Right cardiac atrium (tissue), 5 donors: ENCODE measurements around the gene WDR3. TPM values are rescaled to one million over a fixed set of nuclear protein-coding genes. Genes with fewer than 3 reads are reported as not detected.

Experiments
- ATAC-seq, 2 donors: fragments of 200-7000 bp; cut with Tn5 transposase; one replicate each; pipeline versions ENCODE4 v1.8.0 to v1.9.1; 2020; ENCODE audit warnings: moderate library complexity in 2 of 2, mild to moderate bottlenecking in 1 of 2
- DNase-seq, 3 donors: peaks; one replicate each; pipeline ENCODE4 v3.0.0-alpha.2; 2020
- H3K27ac ChIP-seq: one replicate; pipeline ENCODE4 v1.5.1; 2013; ENCODE audit warnings: mild to moderate bottlenecking, low read length, control low read depth, moderate library complexity
- H3K27me3 ChIP-seq: one replicate; pipeline ENCODE4 v1.6.1; 2013; ENCODE audit not compliant: control insufficient read depth, insufficient read depth
- H3K4me1 ChIP-seq: one replicate; pipeline ENCODE4 v1.6.1; 2013; ENCODE audit warnings: low read length; ENCODE audit not compliant: control insufficient read depth, insufficient read depth
- H3K4me3 ChIP-seq: one replicate; pipeline ENCODE4 v1.5.1; 2013; ENCODE audit warnings: low read length, control low read depth
- H3K9me3 ChIP-seq: one replicate; pipeline ENCODE4 v1.6.1; 2013; ENCODE audit warnings: low read length; ENCODE audit not compliant: control insufficient read depth
- WGBS: extraction: QIAGEN DNeasy Blood & Tissue Kit; methylation state at CpG from one replicate; pipeline ENCODE4 v1.1.7; 2013; 5-methylcytosine and 5-hydroxymethylcytosine counted together
- intact Hi-C, 4 donors: fragments of 100-400 bp; cut with DNase I; formaldehyde crosslinking; loops; one replicate each; pipeline versions ENCODE4 v1.11.0 to v1.14.0; 2022 to 2023
- long read RNA-seq, 4 donors: library from polyadenylated mRNA; unstranded; transcript quantifications; one replicate each; pipeline ENCODE4 v2.0.0, GENCODE V29; 2020 to 2021
- polyA plus RNA-seq: library from polyadenylated mRNA; stranded (reverse); fragments of 200-250 nt; gene quantifications from one replicate; pipeline ENCODE4 v1.2.3, GENCODE V29; 2013
- total RNA-seq, 4 donors: library from RNA; stranded (reverse); fragmentation: NEBNext Ultra II Directional; extraction: Animal tissue kit (Norgen Biotek cat#: 25700); gene quantifications; one replicate each; pipeline ENCODE4 v1.2.1, GENCODE V29; 2021
- donor health status: healthy with polysubstance abuse.
- donor health status: DM: no; HTN: yes; CAD: no.
- donor health status: DM: no; HTN: no; CAD: no.
- donor health status: DM: no; HTN: yes; CAD: no; lungs with severe emphysema.
- donor health status: DM: yes; HTN: yes; CAD: no.

The WDR3 gene
- total RNA-seq (10 to 100 TPM; 12.4 to 15.5 (median 13.6) TPM), polyA plus RNA-seq (2.9 TPM)
- long read RNA-seq, donor 1, full-length matches to known transcripts, result 21 of 29 reads
- long read RNA-seq, donor 1, partial matches to known transcripts, result 5 of 29 reads
- long read RNA-seq, donor 1, other reads (novel, unspliced or antisense), result 3 of 29 reads
- long read RNA-seq, donor 2, full-length matches to known transcripts, result 11 of 13 reads
- long read RNA-seq, donor 2, partial matches to known transcripts, result 1 of 13 reads
- long read RNA-seq, donor 2, other reads (novel, unspliced or antisense), result 1 of 13 reads
- long read RNA-seq, donor 3, full-length matches to known transcripts, result 44 of 66 reads
- long read RNA-seq, donor 3, partial matches to known transcripts, result 9 of 66 reads
- long read RNA-seq, donor 3, other reads (novel, unspliced or antisense), result 13 of 66 reads
- long read RNA-seq, donor 4, full-length matches to known transcripts, result 12 of 16 reads
- long read RNA-seq, donor 4, partial matches to known transcripts, result 0 of 16 reads
- long read RNA-seq, donor 4, other reads (novel, unspliced or antisense), result 4 of 16 reads

DNA sequence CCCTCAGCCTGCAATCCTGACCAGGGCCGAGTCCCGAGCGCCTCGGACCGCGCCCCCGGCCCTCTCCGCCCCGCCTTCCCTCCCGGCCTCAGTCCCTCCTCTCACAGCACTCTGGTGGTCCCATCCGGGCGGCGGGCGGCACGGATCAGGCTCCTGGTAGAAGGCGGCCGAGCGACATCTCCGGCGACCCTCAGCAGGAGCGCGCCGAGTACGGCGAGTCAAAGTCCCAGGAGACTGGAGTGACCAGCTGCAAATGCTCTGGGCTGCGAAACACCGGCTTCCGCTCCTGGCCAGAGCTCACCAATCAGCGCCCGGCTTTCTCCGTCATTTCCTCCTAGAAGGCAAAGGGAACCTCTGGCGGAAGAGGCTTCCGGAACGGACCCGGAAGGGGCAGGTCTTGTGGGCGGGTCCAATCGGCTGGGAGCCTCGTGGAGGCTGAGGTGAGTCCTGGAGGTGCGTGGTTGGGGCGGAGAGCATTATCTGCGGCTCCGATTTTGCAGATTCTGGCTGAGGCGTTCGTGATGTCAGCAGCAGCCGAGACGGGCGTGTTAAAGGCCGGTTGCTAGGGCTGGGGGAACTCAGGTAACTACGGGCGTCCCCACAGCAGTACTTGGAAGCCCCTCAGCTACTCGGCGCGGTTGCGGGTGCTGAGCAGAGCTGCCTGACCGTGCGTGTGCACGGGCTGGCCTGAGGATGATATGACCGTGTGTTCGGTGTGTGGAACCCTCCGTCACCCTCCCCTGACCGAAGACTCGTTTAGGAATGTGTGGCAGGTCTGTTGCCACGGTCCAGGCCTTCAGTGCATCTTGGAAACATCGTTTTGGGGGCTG is at the start of gene WDR3, which contains the start of gene GDAP2:
TSS of gene WDR3 (plus strand) at position 397 of the 830 bp plus-strand sequence. CDS start 3,581 bp downstream, outside the sequence.
TSS of gene GDAP2 (minus strand) at position 279 of the 830 bp plus-strand sequence. CDS start 9,264 bp downstream, outside the sequence.
- Histone ChIP-seq H3K4me1 (no peaks in the 10 kb centered on the region), H3K27me3 (no peaks in the 10 kb centered on the region), H3K9me3 (no peaks in the 10 kb centered on the region), H3K4me3 (peak within 1 kb of the TSS; percentile 84), H3K27ac (peak within 1 kb of the TSS; percentile 82)
- peak; percentile 97 to 98 (median 98) for DNase-seq
- ATAC-seq, result peak; percentile 99
- WGBS, result under 1% methylated on average over 64 of the region's 64 CpGs
- intact Hi-C loops, result no loop called here

DNA sequence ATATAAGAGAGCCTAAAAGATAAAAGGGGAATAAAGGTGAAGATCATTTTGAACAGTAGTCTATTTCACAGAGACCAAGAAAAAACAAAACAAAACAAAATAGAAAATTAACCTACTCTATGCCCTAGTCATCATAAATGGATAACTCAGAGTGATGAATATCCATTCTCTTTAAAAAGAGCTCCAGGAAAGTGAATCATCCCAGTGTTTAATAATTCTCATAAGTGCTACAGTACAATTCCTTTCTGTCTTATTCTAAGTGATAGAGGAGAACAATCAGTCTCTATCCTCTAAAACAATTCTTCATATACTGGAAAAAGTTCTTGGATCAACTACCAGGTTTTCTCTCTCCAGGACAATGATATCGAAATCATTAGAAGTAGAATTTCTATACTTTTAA is 45.9 kb upstream of the WDR3 start:
- no peaks in the 10 kb centered on the region for H3K9me3 ChIP-seq
- H3K27ac ChIP-seq, result no peak overlapping the region
- no peaks in the 10 kb centered on the region for H3K4me1 ChIP-seq
- no peak overlapping the region for H3K4me3 ChIP-seq
- no peak for ATAC-seq
- 97% methylated on average over 1 of the region's 1 CpG for WGBS
- no peak for DNase-seq
- intact Hi-C loops, result no loop called here
- H3K27me3 ChIP-seq, result no peaks in the 10 kb centered on the region

- H3K9me3 ChIP-seq, result no peaks in the 10 kb centered on the region
- H3K4me3 ChIP-seq, result no peak overlapping the region
- no peaks in the 10 kb centered on the region for H3K4me1 ChIP-seq
- DNase-seq (no peak), ATAC-seq (no peak)
- no peak overlapping the region for H3K27ac ChIP-seq
- intact Hi-C loops, result no loop called here
- no peaks in the 10 kb centered on the region for H3K27me3 ChIP-seq
- WGBS, result 73% methylated on average over 2 of the region's 2 CpGs
These were observed 43.3 kb upstream of the WDR3 start for GRCh38 chr1:117886101-117886795.

GRCh38 chr1:117890452-117890851 is 39.1 kb upstream of the WDR3 start:
- H3K4me3 ChIP-seq, result no peak overlapping the region
- H3K4me1 ChIP-seq, result no peaks in the 10 kb centered on the region
- DNase-seq, result no peak
- WGBS, result 98% methylated on average over 2 of the region's 2 CpGs
- H3K9me3 ChIP-seq, result no peaks in the 10 kb centered on the region
- no peak for ATAC-seq
- H3K27me3 ChIP-seq, result no peaks in the 10 kb centered on the region
- no peak overlapping the region for H3K27ac ChIP-seq
- intact Hi-C loops, result loop anchor here in 2 of 4 donors (10.0 kb wide), 1 partner anchor 376 kb away; no protein-coding TSS in a partner anchor

DNA sequence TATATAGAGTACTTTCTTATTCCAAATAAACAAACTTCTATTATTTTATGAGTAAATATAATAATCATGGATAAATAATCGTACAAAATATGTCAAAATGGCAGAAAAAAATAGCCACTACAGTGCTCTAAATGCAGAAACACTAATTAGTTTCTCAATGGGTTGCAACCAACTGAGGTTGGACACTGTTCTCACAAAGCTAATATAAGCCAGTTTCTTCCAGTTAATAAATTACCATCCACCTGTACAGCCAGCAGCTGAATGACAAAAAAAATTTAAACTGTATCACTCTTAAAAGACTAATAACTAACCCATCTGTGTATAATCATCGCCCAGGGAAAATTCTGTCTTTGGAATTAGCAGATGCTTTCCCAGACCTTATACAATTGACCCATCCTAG is 37.0 kb upstream of the WDR3 start:
- H3K9me3 ChIP-seq, result no peaks in the 10 kb centered on the region
- 92% methylated on average over 2 of the region's 2 CpGs for WGBS
- no peak overlapping the region for H3K27ac ChIP-seq
- H3K4me3 ChIP-seq, result no peak overlapping the region
- H3K27me3 ChIP-seq, result no peaks in the 10 kb centered on the region
- no peaks in the 10 kb centered on the region for H3K4me1 ChIP-seq
- DNase-seq (no peak), ATAC-seq (no peak)
- intact Hi-C loops, result loop anchor here in 2 of 4 donors (10.0 kb wide), 1 partner anchor 378 kb away; no protein-coding TSS in a partner anchor

- no peaks in the 10 kb centered on the region for H3K9me3 ChIP-seq
- H3K27ac ChIP-seq, result no peak overlapping the region
- H3K4me1 ChIP-seq, result no peaks in the 10 kb centered on the region
- DNase-seq (no peak), ATAC-seq (no peak)
- intact Hi-C loops, result loop anchor here in 2 of 4 donors (10.0 kb wide), 1 partner anchor 379 kb away; no protein-coding TSS in a partner anchor
- no peaks in the 10 kb centered on the region for H3K27me3 ChIP-seq
- H3K4me3 ChIP-seq, result no peak overlapping the region
- WGBS, result 95% methylated on average over 1 of the region's 1 CpG
These were observed 35.5 kb upstream of the WDR3 start for GRCh38 chr1:117894078-117894477.

DNA sequence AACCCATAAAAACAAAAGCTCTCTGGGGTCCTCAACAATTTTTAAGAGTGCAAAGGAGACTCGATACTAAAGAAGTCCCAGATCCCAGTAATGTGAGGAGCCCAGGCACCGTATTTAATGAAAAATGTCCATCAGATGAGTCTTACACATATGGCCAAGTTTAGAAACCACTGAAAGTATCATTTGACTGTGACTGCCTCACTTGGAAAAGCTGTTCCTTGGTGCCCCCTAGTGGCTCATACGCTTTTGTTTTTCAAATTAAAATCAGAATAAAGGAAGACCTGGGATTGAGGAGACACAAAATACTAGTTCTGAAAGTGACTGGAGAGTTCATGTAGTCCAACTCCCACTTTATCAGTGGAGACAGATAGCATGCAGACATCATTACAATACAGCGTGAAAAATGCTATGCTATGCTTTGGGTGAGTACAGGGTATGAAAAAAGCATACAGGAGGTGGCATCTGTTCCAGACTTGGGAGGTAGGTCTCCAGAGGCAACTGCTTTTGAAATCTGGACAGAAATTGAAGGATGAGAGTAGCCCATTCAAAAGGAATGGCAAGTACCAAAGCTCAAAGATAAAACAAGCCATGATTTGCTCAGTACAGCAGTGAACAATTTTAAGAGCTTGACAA is 33.9 kb upstream of the WDR3 start:
- Histone ChIP-seq H3K4me1 (peaks cover 2% of the 10 kb centered on the region), H3K27ac (no peak overlapping the region), H3K4me3 (no peak overlapping the region), H3K9me3 (no peaks in the 10 kb centered on the region), H3K27me3 (no peaks in the 10 kb centered on the region)
- intact Hi-C loops, result loop anchor here in 2 of 4 donors (10.0 kb wide), 1 partner anchor 381 kb away; no protein-coding TSS in a partner anchor
- 19% methylated on average over 4 of the region's 4 CpGs for WGBS
- ATAC-seq, result peak in 1 of 2 donors; percentile 23
- peak in 2 of 3 donors; percentile 46 to 57 for DNase-seq

DNA sequence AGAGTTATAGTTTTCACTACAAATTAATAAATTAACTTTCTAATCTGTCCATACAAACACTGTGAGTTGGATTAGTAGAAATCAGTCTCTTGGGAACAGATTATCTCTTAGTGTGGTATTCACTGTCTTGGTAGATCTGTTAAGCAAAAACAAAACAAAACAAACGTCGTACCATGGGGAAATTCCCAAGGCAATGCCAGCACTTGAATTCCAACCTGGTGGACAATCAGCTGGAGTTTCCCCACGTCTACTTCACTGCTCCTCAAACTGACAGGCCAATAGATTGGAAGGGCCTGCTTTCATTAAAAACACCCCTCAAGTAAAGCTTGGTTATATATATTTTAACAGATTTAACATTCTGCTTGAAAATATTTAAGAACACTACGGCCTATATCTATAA is 32.0 kb upstream of the WDR3 start:
- intact Hi-C loops, result loop anchor here in 2 of 4 donors (10.0 kb wide), 1 partner anchor 383 kb away; no protein-coding TSS in a partner anchor
- WGBS, result 40% methylated on average over 4 of the region's 4 CpGs
- Histone ChIP-seq H3K27ac (no peak overlapping the region), H3K27me3 (no peaks in the 10 kb centered on the region), H3K9me3 (no peaks in the 10 kb centered on the region), H3K4me1 (peaks cover 2% of the 10 kb centered on the region), H3K4me3 (no peak overlapping the region)
- DNase-seq (no peak), ATAC-seq (no peak)

DNA sequence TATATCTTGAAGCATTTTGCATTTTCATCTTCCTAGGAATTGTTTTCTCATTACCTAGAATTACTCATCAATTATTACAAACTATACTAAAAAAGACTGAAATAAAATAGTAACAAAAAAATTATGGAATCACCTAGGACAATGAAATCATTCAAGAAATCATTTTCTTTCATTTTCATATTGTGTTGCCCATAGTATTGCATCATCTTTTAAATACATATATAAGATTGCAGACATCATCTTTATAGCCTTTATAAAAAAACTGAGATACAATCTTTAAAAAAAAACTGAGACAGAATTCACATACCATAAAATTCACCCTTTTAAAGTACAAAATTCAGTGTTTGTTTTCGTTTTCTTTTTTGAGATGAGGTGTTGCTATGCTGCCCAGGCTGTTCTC is 29.7 kb upstream of the WDR3 start:
- DNase-seq, result no peak
- intact Hi-C loops, result loop anchor here in 2 of 4 donors (10.0 kb wide), 1 partner anchor 385 kb away; no protein-coding TSS in a partner anchor
- WGBS, result 100% methylated on average over 1 of the region's 1 CpG

GRCh38 chr1:117902944-117903343 is 26.6 kb upstream of the WDR3 start:
- Histone ChIP-seq H3K9me3 (no peaks in the 10 kb centered on the region), H3K4me1 (peaks cover 2% of the 10 kb centered on the region), H3K27me3 (no peaks in the 10 kb centered on the region), H3K4me3 (no peak overlapping the region), H3K27ac (no peak overlapping the region)
- ATAC-seq, result no peak
- intact Hi-C loops, result no loop called here
- DNase-seq, result no peak
- 76% methylated on average over 4 of the region's 4 CpGs for WGBS

More for the DNA sequence above, 29.7 kb upstream of the WDR3 start:
- Histone ChIP-seq H3K27me3 (no peaks in the 10 kb centered on the region), H3K9me3 (no peaks in the 10 kb centered on the region), H3K4me3 (no peak overlapping the region), H3K27ac (no peak overlapping the region), H3K4me1 (peaks cover 2% of the 10 kb centered on the region)
- ATAC-seq, result no peak
